OCI-LY3 (cell line): ENCODE results near the gene KDSR.

Source experiments
- H2AFZ ChIP-seq: fragments of 200-600, 300-600 bp; shearing (Covaris generic); 2 replicates; pipeline ENCODE4 v1.6.0; 2014; ENCODE audit warnings: antibody characterized with exemption, low read depth, low read length
- H3K27ac ChIP-seq: fragments of 200-600, 300-600 bp; sonication (generic); 2 replicates; pipeline ENCODE4 v1.5.1; 2014; ENCODE audit warnings: mild to moderate bottlenecking, low read length, moderate library complexity, mixed read lengths
- H3K27me3 ChIP-seq: fragments of 200-600, 300-600 bp; sonication (generic); 2 replicates; pipeline ENCODE4 v1.6.1; 2014; ENCODE audit warnings: low read depth, low read length, mixed read lengths
- H3K36me3 ChIP-seq: fragments of 200-600, 300-600 bp; sonication (generic); replicated peaks from 2 replicates; pipeline ENCODE3; 2014; ENCODE audit warnings: low read depth, low read length, mixed read lengths
- H3K4me1 ChIP-seq: fragments of 300-600, 200-600 bp; sonication (generic); 2 replicates; pipeline ENCODE4 v1.6.1; 2014; ENCODE audit warnings: low read length, mixed read lengths
- H3K4me2 ChIP-seq: fragments of 200-600, 300-600 bp; sonication (generic); 2 replicates; pipeline ENCODE4 v1.6.1; 2014; ENCODE audit warnings: low read length, mixed read lengths
- H3K4me3 ChIP-seq: fragments of 300-600, 200-600 bp; sonication (generic); 2 replicates; pipeline ENCODE4 v1.5.1; 2014; ENCODE audit warnings: antibody characterized with exemption, mild to moderate bottlenecking, low read length, moderate library complexity
- H3K79me2 ChIP-seq: fragments of 300-600, 200-600 bp; shearing (Covaris generic); 2 replicates; pipeline ENCODE4 v1.6.1; 2014; ENCODE audit warnings: mild to moderate bottlenecking, low read length, mixed read lengths
- H3K9ac ChIP-seq: fragments of 300-600, 200-600 bp; shearing (Covaris generic); 2 replicates; pipeline ENCODE4 v1.6.0; 2014; ENCODE audit warnings: mild to moderate bottlenecking, low read length, moderate library complexity
- H3K9me3 ChIP-seq: fragments of 200-600, 300-600 bp; shearing (Covaris generic); 2 replicates; pipeline ENCODE4 v1.6.1; 2014; ENCODE audit warnings: low read length, mixed read lengths; ENCODE audit not compliant: insufficient read depth
- H4K20me1 ChIP-seq: fragments of 200-600, 300-600 bp; sonication (generic); 2 replicates; pipeline ENCODE4 v1.6.1; 2016; ENCODE audit warnings: low read length, mixed read lengths; ENCODE audit not compliant: insufficient read depth
- EZH2phosphoT487 ChIP-seq: fragments of 200-600 bp; shearing (Covaris generic); IDR thresholded peaks from 2 replicates; pipeline ENCODE4 v1.6.1; 2018; ENCODE audit warnings: antibody characterized with exemption, mixed run types, low read depth
- TF ChIP-seq, protein P1 (sequence below): fragments of 200-600, 300-600 bp; sonication (generic); IDR thresholded peaks from 2 replicates; pipeline ENCODE4 v1.5.1; 2014; ENCODE audit warnings: antibody characterized with exemption, low read length, low read depth

The KDSR gene

DNA sequence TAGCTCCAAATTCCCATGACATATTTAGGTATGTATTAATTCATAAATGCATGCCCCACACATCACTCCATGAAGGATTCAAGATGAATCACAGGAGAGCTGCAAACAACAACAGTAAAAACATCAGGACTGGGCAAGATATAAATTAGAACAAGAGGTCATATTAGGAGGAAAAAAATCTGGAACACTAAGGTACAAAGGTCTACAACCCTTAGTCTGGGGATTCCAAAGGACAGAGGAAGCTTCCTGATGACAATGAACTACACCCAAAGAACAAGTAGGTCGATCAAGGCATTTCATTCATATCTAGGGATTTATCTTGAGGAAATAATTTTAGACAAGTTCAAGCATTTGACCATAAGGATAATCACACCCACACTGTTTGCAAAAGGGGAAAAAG is 40.7 kb upstream of the KDSR start:
- Histone ChIP-seq H3K9ac (no peak overlapping the region), H3K27me3 (no peaks in the 10 kb centered on the region), H3K4me1 (no peaks in the 10 kb centered on the region), H3K9me3 (no peaks in the 10 kb centered on the region), H3K79me2 (peaks cover 6% of the 10 kb centered on the region), H4K20me1 (0 out of 2 replicates have a peak, but pooled peaks cover 3% of the 10 kb centered on the region), H3K27ac (no peak overlapping the region), H3K36me3 (peaks cover 70% of the 10 kb centered on the region), H3K4me2 (no peak overlapping the region), H3K4me3 (no peak overlapping the region), H2AFZ (no peak overlapping the region)
- TF ChIP-seq, protein P1, sequence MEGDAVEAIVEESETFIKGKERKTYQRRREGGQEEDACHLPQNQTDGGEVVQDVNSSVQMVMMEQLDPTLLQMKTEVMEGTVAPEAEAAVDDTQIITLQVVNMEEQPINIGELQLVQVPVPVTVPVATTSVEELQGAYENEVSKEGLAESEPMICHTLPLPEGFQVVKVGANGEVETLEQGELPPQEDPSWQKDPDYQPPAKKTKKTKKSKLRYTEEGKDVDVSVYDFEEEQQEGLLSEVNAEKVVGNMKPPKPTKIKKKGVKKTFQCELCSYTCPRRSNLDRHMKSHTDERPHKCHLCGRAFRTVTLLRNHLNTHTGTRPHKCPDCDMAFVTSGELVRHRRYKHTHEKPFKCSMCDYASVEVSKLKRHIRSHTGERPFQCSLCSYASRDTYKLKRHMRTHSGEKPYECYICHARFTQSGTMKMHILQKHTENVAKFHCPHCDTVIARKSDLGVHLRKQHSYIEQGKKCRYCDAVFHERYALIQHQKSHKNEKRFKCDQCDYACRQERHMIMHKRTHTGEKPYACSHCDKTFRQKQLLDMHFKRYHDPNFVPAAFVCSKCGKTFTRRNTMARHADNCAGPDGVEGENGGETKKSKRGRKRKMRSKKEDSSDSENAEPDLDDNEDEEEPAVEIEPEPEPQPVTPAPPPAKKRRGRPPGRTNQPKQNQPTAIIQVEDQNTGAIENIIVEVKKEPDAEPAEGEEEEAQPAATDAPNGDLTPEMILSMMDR, result no peak
- TF ChIP-seq EZH2phosphoT487, result no peak

DNA sequence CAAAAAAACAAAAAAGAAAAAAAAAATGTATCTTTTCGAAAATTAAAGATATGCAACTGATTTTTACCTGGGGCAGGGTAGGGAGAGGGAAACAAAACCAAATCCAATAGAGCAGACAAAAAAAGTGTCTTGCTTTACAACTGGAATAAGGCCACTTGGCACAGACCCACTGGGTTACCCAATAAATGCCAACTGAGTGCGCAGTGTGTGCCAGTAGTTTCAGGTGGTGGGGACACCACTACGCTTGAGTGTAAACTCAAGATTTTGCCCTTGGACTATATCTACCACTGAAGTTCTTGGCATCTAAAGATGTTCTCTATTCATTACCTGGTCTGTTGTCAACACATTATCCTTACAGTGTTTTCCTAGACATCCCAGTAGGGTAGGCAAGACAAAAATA is 39.0 kb upstream of the KDSR start:
- Histone ChIP-seq H3K4me3 (no peak overlapping the region), H3K27ac (no peak overlapping the region), H3K4me1 (no peaks in the 10 kb centered on the region), H3K9ac (no peak overlapping the region), H4K20me1 (0 out of 2 replicates have a peak, but pooled peaks cover 3% of the 10 kb centered on the region), H2AFZ (no peak overlapping the region), H3K9me3 (no peaks in the 10 kb centered on the region), H3K4me2 (no peak overlapping the region), H3K79me2 (no peaks in the 10 kb centered on the region; the same call in 1 of the 2 replicates), H3K36me3 (peaks cover 69% of the 10 kb centered on the region), H3K27me3 (no peaks in the 10 kb centered on the region)
- TF ChIP-seq EZH2phosphoT487, result no peak
- TF ChIP-seq, protein P1, result no peak

DNA sequence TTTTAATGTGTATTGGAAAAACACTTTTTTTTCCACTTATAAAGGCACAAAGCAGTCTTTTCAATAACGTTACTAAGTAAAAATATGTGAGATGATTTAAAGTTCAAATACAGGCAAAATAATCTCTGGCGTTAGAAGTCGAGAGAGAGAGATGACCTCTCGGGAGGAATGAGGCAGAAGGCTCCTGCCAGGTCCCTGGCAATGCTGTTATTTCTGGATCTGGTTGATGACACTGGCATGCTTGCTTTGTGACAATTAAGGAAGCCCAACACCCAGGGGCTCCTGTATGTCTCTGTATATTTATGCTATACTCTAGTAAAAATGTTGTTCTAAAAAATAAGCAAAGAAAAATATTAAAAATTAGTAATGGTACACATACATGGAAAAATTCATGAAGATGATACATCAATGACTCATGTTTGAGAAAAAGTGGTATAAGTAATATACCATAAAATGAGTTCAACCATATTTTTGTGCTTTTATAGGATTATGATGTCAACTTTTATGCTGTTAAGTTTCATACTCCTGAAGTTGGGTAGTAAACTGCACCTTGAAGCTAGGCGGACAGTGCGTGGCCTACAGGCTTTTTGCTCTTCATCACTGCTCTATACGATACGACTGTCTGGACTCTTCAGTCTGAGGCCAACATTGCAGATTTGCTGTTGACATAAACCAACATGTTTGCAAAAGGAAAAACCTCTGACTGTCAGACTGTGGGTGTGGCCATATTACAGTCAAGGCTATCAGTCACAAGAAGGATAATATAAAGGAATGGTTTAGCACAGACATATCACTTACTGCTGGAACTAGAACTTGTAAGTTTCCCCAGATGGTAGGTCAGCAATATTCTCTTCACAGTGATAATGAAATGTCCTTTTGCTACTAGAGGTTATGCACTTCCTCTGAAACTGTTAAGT is 35.5 kb upstream of the KDSR start:
- no peak overlapping the region for H2AFZ ChIP-seq
- TF ChIP-seq, protein P1, result no peak
- no peak for TF ChIP-seq EZH2phosphoT487
- H3K9me3 ChIP-seq, result no peaks in the 10 kb centered on the region
- H3K27me3 ChIP-seq, result no peaks in the 10 kb centered on the region
- no peaks in the 10 kb centered on the region; the same call in 1 of the 2 replicates for H3K79me2 ChIP-seq
- H3K9ac ChIP-seq, result no peak overlapping the region
- H4K20me1 ChIP-seq, result no peaks in the 10 kb centered on the region
- no peaks in the 10 kb centered on the region for H3K4me1 ChIP-seq
- peaks cover 53% of the 10 kb centered on the region for H3K36me3 ChIP-seq
- H3K4me3 ChIP-seq, result no peak overlapping the region
- no peak overlapping the region for H3K27ac ChIP-seq
- no peak overlapping the region for H3K4me2 ChIP-seq

DNA sequence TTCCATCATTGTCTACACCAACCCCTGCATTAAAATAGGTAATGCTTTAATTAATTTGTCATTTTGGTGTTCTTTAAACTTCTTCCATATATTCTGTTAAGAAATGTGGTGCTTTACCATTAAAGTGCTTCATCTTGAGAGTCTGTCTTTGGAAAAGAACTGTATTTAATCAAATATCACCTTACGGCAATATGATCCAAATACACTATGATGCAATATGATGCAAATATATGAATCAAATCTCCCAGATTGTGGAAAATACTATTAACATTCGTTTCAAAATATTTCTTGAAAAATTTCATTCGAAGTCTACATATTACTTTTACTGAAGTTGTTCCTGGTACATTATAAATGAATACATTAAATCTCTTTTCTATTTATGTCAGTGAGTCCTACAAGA is 32.3 kb upstream of the KDSR start:
- no peak overlapping the region for H2AFZ ChIP-seq
- H4K20me1 ChIP-seq, result no peaks in the 10 kb centered on the region
- no peak overlapping the region for H3K9ac ChIP-seq
- H3K79me2 ChIP-seq, result no peaks in the 10 kb centered on the region
- H3K27ac ChIP-seq, result no peak overlapping the region
- no peak for TF ChIP-seq EZH2phosphoT487
- TF ChIP-seq, protein P1, result no peak
- H3K9me3 ChIP-seq, result no peaks in the 10 kb centered on the region
- peaks cover 57% of the 10 kb centered on the region for H3K36me3 ChIP-seq
- H3K27me3 ChIP-seq, result no peaks in the 10 kb centered on the region
- H3K4me1 ChIP-seq, result no peaks in the 10 kb centered on the region
- no peak overlapping the region for H3K4me2 ChIP-seq
- H3K4me3 ChIP-seq, result no peak overlapping the region
